TTC549 (cell line): ENCODE measurements around the gene CRAMP1.

Experiments used
- FAIRE-seq: peaks from 2 replicates; lab custom pipeline; 2012; peaks lifted over from hg19 to GRCh38; lab: Jason Lieb, UNC

The CRAMP1 gene

DNA sequence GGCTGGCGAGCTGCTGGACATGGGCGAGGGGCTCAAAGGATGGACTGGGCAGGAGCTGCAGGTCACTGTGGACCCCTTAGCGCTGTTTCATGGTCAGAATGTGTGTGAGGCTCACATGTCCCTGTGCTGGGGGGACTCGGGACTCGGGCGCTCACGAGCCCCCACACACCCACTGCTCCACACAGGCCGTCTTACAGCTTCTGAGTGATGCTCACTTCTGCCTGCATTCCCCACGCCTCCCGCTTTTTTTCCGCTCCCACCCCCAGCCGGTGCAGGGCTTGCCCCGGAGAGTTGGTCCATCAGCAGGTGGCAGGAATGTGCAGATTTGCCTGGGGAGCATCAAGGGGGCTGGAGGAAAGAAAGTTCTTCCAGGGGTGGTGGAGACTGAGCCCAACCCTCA, 45.7 kb downstream of the CRAMP1 start:
- FAIRE-seq, result no peak

DNA sequence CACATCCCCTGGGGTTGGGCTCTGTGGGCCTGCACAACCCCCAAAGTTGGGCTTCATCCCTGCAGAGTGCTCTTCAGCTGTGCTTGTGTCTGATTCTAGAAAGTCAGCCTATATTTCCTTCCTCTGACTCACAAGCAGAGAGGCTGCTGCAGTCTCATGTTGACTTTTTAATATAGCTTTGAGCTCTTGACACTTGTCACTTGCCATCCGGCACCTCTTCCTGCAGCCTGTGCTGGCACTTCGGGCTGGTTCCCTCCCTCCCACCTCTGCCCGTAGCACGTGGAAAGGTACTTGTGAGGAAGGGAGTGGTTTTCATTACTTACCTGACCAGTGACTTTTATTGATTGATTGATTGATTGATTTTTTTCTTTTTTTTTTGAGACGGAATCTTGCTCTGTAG, 46.9 kb downstream of the CRAMP1 start:
- FAIRE-seq, result no peak

DNA sequence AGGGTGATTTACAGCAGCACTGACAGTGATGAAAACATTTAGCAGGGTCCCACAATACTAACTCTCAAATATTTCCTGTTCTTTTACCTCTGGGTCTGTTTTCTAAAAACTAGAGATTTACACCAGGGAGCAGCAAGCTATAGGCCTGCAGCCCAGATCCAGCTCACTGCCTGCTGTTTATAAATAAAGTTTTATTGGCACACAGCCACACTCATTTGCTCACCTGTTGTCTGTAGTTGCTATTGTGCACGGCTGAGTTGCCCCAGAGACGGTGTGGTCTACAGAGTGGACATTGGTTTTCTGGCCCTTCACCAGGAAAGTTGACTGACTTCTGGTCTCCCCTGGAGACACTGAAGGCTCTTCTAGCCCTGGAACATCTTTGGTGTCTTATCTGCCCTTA, 49.7 kb downstream of the CRAMP1 start:
- FAIRE-seq, result no peak

DNA sequence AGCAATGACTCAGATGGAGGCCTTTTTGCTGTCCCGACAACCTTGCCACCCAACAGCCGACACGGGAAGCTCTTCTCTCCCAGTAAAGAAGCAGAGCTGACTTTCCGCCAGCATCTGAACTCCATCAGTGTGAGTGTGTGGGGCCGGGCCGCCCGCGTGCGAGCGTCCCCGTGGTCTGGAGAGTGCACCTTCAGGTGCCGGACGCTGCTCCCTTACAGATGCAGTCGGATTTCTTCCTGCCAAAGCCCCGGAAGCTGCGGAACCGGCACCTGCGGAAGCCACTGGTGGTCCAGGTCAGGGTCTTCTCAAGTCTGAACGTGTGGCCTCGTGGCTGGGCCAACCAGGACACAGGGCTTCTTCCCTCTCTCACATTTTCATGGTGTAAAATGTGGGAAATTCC, 50.4 kb downstream of the CRAMP1 start:
- no peak for FAIRE-seq

DNA sequence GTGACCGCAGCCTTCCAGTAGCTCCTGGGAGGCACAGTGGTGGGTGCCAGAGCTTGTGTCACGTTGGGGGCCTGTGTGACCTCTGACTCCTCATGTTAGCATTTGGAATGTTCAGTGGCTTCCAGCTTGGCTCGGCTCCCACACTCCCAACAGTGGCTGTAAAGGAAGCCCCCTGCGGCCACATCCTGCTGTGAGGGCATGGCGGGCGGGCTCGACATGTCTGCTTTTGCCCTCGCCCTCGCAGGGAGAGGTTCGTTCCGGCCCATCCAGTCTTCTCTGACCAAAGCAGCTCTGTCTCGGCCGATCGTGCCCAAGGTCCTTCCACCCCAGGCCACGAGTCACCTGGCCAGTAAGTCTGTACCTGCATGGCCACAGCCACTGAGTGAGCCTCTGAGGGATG, 53.7 kb downstream of the CRAMP1 start:
- FAIRE-seq, result no peak

DNA sequence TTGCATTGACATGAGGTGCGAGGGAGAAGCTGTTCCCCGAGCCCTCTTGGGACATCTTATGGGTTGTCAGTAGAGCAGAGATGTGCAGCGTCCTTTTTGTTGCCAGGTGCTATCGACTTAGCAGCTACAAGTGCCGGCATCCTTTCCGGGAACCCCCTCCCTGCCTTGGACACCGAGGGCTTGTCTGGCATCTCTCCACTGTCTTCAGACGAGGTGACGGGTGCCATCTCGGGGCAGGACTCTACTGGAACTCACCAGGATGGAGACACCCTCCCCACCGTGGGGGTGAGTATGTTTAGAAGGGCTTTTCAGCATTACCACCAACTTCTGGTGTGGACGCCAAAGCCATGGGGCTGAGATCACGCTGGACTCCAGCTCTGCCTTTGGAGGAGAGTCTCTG, 54.2 kb downstream of the CRAMP1 start:
- no peak for FAIRE-seq

DNA sequence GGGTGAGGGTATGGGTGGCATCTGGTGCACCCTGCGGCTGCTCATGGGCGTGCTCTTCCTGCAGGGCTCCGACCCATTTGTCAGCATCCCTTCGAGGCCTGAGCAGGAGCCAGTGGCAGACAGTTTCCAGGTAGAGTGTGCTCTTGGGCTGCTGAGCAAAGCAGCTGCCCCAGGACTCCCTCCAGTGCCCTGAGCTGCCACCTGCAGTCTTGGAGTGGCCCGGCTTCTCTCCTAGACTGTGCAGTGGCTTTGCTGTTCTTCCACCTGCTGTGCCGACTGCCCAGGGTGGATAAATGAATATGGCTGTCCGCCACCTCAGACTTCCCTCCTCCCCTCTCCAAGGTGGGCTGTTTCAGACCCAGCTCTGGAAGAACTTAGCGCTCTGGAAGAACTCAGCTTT, 55.1 kb downstream of the CRAMP1 start:
- no peak for FAIRE-seq

DNA sequence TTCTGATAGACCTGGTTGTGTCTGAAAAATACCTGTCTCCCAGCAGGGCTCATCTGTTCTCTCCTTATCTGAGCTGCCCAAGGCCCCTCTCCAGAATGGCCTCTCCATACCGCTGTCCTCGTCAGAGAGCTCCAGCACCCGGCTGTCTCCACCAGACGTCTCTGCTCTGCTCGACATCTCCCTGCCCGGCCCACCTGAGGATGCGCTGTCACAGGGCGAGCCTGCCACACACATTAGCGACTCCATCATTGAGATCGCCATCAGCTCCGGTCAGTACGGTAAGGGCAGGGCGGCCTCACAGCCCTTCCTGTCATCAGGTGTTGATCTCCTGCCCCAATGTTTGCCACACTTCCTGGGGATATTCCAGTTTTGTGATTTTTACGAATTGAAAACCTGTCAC, 55.8 kb downstream of the CRAMP1 start:
- no peak for FAIRE-seq

DNA sequence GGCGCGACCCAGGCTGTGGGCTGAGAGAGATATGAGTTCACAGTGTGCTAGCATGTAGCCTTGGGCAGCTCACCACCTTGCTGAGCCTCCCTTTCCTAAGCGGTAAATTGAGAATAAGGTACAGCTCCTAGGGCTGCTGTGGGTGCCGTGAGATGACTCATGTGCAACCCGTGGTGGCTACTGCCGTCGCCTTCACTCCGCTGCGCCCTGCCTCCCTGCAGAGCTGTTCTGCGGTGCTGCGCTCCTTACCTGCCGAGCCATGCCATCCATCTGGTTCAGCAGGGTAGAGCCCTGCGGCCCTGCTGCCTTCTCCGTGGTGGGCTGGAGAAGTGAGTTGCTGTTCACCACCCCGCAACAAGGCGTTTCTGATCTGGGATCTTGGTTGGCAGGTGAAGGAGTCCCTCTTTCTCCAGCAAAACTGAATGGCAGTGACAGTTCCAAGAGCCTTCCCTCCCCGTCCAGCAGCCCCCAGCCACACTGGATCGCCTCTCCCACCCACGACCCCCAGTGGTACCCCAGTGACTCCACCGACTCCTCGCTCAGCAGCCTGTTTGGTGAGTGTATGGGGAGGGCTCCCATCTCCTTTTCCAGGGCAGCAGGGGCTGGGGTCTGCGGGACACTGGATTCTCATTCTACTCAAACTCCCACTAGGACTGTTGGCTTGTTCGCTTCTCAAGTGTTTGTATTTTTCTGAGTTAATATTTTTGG, 56.6 kb downstream of the CRAMP1 start:
- no peak for FAIRE-seq

DNA sequence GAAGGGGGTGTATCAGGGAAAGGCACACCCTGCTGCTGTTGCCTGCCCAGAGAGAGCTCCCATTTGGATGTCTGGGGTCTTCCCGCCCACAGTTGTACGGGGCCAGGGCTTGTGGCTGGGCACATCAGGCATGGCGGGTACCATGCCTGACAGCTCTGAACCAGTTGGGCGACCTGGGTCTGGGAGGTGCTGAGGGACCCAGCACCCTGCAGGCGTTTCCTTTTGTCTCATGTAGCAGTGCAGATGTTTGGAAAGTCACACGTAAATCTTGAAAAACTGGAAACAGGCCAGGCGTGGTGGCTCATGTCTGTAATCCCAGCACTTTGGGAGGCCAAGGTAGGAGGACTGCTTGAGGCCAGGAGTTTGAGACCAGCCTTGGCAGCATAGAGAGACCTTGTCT, 57.5 kb downstream of the CRAMP1 start:
- no peak for FAIRE-seq

DNA sequence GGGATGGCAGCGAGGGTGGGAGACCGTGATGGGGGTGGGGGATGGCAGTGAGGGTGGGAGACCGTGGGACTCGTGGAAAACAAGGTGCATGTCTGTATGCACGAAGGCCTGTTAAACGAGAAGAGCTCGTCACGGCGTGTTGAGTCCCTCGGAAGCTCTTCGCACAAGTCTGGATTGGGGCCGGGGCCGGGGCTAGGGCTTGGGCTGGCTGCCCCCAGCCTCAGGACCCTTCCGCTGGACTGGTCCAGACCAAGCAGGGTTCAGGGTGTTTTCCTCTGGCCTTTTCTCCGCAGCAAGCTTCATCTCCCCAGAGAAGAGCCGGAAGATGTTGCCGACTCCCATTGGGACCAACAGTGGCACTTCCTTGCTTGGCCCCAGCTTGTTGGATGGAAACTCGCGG, 58.2 kb downstream of the CRAMP1 start:
- no peak for FAIRE-seq

DNA sequence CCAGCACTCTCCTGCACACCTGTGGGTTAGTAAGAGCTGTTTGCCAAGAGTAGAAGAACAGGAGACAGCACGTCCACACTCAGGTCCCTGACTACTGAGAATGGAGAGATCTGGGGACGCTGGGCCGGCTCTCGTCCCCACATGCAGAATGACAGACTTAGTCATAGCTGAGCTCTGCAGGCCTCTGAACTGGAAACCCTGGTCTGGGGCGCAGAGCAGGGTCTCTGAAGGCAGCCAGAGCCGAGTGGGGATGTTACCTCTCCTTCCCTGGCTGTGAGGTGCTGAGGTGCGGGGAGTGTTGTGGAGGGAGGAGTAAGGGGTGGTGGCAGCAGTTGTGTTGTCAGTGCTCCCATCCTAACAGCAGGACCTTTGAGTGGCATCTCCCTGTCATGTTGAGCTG, 58.7 kb downstream of the CRAMP1 start:
- no peak for FAIRE-seq

DNA sequence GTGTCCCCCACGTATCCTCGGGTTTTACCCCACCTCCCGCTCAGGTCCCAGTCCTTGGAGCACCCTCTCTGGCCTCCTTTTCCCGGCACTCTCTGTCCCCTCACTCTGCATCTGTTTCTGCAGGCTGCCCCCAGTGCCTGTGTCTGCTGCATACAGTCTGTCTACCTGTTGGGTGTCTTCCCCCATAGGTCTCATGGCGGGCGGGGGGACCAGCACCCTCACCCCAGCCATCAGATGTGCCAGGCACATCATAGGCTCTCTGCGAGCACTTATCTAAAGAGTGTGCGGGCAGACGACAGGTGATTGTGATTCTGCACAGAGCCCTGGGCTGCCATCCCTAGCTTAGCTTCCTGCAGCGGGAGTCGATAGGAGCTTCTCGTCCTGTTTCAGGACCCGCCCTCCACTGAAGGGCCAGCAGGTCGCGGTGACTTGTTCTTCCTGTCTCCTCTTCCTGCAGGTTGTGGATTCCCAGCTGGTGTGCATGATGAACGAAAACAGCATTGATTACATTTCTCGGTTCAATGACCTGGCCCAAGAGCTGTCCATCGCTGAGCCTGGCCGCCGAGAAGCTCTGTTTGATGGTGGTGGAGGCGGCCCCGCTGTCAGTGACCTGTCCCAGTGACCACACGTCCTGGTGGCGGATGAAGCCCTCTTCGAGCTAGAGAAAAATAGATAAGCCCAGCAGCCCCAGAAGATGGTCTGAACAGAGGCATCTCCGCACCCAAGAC, 61.4 kb downstream of the CRAMP1 start:
- no peak for FAIRE-seq

DNA sequence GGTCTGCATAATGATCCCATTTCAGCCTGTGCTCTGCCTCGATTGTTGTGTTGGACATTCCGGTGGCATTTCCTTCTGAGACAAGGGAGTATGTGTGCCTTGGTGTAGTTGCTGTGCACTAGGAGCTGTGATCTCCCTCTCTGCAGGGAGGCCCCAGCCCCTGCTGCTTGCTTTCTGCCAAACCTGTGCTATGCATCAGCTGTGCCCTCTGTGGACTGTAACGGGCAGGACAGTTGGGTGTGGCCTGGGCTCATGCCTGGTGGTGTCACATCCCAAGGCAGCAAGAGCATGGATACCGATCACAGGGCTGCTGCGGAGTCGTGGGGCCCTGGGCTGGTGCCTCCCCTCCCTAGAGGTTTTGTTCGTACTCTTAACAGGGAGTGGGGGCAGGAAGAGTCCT, 62.1 kb downstream of the CRAMP1 start:
- FAIRE-seq, result no peak

DNA sequence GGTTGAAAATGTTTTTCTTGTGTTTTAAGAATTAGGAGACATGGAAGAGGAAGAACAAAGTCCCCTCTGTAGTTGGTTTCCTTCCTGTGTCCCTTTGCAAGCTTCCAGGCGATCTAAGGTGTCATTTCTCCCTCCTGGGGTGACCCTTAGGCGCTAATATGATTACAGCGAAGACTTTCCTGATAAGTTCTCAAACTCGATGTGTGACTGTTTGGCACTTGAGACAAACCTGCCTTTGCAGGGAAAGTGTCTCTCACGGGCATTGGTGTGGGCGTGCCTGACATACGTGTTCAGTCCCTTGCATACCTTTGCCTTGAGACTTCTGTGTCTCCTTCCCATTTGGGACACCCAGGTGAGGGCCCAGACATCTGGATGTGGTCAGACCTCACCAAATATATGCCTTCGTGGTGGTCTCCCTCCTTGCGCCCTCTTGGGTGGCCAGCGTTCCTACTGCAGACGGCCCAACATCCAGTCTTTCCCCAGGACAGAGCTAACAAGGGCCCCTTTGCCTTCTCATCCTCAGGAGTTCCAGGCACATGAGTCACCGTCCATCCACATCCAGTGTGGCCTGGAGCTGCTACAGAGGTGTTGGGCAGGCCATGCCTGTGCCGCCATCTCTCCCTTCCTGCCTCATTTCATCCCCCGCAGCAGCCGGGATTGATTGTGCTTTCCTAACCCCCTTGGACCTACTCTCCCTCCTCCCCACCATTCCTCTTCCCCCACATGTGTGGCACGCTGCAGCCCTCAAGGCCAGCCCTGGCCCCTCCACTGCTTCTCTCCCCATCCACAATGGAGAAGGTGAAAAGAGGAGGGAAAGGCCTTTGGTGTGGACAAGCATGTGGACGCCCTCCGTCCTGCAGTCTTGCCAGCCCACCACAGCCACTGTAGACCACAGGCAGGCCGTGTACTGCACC, 62.8 kb downstream of the CRAMP1 start:
- no peak for FAIRE-seq

DNA sequence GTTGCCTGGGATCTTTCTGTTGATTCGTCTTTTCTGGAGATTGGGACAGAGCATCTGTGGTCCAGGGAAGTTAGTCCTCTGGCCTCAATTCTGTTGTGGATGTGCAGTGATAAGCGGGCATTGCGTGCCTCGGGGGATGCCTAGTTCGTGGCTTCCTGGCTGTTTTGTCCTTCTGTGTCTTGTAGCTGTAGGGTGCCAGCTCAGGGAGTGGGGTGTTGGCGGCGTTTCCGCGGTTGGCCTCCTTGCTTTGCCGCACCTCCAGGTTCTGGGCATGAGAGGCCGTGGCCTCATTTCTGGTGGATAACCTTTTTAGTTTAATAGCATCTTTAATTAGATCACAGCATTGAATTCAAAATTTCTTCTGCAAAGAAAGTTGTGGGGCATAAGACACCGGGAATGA, 64.5 kb downstream of the CRAMP1 start:
- FAIRE-seq, result no peak

DNA sequence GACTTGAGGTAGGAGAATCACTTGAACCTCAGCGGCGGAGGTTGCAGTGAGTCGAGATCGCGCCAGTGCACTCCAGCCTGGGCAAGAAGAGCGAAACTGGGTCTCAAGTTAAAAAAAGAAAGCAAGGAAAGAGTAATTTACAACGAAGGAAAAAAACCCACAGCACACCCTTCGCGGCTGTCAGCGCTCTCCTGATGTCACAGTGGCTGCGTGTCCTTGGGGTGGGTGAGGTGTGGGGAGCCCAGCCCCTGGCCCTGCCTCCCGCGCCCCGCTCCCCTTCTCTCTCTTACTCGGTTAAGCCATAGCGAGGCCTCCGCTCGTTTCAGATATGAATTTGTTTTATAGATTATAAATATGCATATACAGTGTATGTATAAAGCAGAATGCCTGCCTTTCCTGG, 65.2 kb downstream of the CRAMP1 start:
- FAIRE-seq, result no peak

DNA sequence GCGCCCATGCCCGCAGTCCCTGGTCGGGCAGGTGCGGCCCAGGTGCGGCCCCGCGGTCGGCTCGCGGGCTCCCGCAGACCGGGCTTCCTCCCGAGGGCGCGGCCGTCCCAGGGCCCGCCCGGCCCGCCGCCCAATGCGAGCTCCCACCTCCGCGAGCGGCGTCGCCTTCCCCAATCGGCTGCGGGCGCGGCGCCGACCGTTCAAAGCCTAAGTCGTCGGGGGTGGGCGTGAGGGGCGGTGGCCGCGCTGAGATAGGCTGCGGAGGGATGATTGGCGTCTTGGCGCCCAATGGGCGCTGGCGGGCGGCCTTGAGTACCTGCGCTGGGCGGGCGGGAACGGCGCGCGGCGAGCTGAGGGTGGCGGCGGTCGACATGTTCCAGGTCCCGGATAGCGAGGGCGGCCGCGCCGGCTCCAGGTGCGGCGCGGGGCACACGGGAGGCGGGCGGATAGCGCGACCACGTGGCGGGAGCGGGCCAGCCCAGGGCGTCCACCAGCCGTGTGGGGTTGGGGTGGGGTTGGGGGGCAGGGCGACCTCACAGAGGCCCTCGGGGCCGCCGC, 65.9 kb downstream of the CRAMP1 start, which contains the start of gene JPT2:
Gene JPT2, plus strand, starts transcription at position 338 of the 558 bp plus-strand sequence. Its CDS starts 34 bp downstream, at position 372.
- FAIRE-seq, result no peak

DNA sequence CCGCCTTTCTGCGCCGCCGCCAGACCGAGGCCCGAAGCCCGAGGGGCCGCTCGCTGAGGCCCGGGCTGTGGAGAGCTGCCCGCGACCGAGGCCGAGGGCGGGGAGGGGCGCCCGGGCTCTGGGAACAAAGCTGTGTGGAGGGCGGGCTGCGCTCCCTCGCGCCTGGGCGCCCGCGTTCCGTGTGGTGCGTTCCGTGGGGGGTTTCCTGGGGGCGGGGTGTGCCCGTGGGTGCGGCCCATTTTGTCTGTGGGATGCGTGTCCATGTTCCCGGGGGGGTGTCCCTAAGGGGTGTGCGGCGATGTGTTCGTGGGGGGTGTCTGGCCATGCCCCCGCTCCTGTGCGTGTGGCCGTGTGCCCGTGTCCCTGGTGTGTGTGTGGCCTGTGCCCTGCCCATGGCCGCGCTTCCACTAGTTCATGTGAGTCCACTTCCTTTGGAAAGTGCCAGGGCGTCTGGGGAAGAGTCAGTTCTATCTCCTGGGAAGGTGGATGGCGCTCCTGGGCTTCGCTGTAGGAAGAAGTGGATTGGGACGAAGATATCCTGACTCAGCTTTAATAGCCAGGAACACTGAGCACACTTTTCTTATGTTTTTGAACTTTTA, 66.4 kb downstream of the CRAMP1 start:
- FAIRE-seq, result no peak

DNA sequence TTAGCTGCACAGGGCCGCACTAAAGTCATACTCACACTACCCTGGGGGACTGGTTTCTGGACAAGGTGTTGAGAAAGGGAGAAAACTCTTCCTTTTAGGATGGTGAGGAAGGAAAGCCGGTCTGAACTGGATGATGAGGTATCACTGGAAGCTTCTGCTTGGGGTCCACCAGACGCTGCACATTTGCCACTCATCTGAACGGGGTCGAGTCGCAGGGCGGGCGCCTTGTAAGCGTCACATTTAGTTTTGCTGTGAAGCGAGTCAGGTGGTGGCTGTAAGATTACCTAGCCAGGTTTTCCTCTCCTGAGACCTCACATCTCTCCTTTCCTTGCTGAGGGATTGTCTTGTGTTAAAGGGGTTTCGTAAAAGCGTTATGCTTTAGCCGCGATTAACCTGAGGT, 68.2 kb downstream of the CRAMP1 start:
- no peak for FAIRE-seq

DNA sequence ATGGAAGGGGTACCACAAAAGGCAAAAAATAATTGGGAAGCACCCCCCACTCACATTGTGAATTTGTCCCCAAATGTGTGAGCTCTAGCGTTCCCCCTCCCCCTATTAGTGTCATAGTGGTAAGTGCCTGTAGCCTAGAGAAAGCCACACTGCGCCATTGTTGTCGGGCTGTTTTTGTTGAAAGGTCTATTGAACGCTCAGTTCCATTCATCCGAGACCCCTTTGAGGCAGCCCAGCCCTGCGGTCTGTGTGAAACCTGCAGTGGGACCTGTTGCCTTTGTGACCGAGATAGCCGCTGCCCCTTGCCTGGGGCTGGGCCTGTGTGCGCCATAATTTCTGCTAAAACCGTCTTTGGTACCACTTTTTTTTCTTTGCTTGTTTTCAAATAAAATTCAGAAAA, 68.9 kb downstream of the CRAMP1 start:
- no peak for FAIRE-seq
